Mucosa of rectum (tissue), 2 donors: ENCODE measurements around the gene CERS5.
"Not testable (repeated sequence)": the region's sequence is repeated elsewhere in the genome, so short reads cannot be mapped to it uniquely, and the experiment has no call there.

Source experiments
- H3K27ac ChIP-seq, 2 donors: one replicate each; pipeline ENCODE4 v1.7.0; 2013; ENCODE audit warnings: inconsistent platforms in 2 of 2, low read depth in 2 of 2, low read length in 2 of 2
- H3K27me3 ChIP-seq, 2 donors: one replicate each; pipeline ENCODE4 v1.7.0; 2013; ENCODE audit warnings: low read length in 2 of 2; ENCODE audit not compliant: control insufficient read depth in 2 of 2, insufficient read depth in 2 of 2
- H3K36me3 ChIP-seq, 2 donors: one replicate each; pipeline ENCODE4 v1.7.0; 2013; ENCODE audit warnings: low read length in 2 of 2; ENCODE audit not compliant: control insufficient read depth in 2 of 2, insufficient read depth in 2 of 2
- H3K4me1 ChIP-seq, 2 donors: one replicate each; pipeline ENCODE4 v1.7.0; 2013; ENCODE audit warnings: low read length in 2 of 2, mild to moderate bottlenecking in 1 of 2; ENCODE audit not compliant: control insufficient read depth in 2 of 2, insufficient read depth in 2 of 2
- H3K4me3 ChIP-seq, 2 donors: one replicate each; pipeline ENCODE4 v1.7.0; 2013; ENCODE audit warnings: low read length in 2 of 2
- H3K9ac ChIP-seq, 2 donors: one replicate each; pipeline ENCODE4 v1.7.0; 2013; ENCODE audit warnings: low read length in 2 of 2, low read depth in 1 of 2, mild to moderate bottlenecking in 1 of 2
- H3K9me3 ChIP-seq, 2 donors: one replicate each; pipeline ENCODE4 v1.7.0; 2013; ENCODE audit warnings: low read length in 2 of 2; ENCODE audit not compliant: control insufficient read depth in 2 of 2
- donor health status: healthy.
- donor health status: Normal muscosa, but diverticular disease.

Gene CERS5

GRCh38 chr12:50148011-50148410 lies 19.2 kb downstream of the CERS5 start:
- H3K27ac ChIP-seq, H3K9ac ChIP-seq, H3K4me3 ChIP-seq, H3K36me3 ChIP-seq, H3K9me3 ChIP-seq, H3K4me1 ChIP-seq, H3K27me3 ChIP-seq: not testable (repeated sequence)

GRCh38 chr12:50147281-50147680 lies 19.9 kb downstream of the CERS5 start:
- no peak overlapping the region for H3K4me3 ChIP-seq
- no peaks in the 10 kb centered on the region for H3K9me3 ChIP-seq
- H3K9ac ChIP-seq: no peak overlapping the region
- H3K36me3 ChIP-seq: peaks cover 0 to 3% of the 10 kb centered on the region in 2 donors
- no peaks in the 10 kb centered on the region for H3K27me3 ChIP-seq
- H3K27ac ChIP-seq: no peak overlapping the region
- no peaks in the 10 kb centered on the region for H3K4me1 ChIP-seq

GRCh38 chr12:50145439-50145838 lies 21.7 kb downstream of the CERS5 start:
- Histone ChIP-seq H3K9me3 (no peaks in the 10 kb centered on the region), H3K36me3 (peaks cover 2 to 7% of the 10 kb centered on the region in 2 donors), H3K27ac (no peak overlapping the region), H3K27me3 (no peaks in the 10 kb centered on the region), H3K9ac (no peak overlapping the region), H3K4me3 (no peak overlapping the region), H3K4me1 (no peaks in the 10 kb centered on the region)

- H3K36me3 ChIP-seq: peaks cover 6 to 9% of the 10 kb centered on the region in 2 donors
- no peaks in the 10 kb centered on the region for H3K9me3 ChIP-seq
- H3K27me3 ChIP-seq: no peaks in the 10 kb centered on the region
- H3K9ac ChIP-seq: no peak overlapping the region
- H3K4me3 ChIP-seq: no peak overlapping the region
- H3K27ac ChIP-seq: no peak overlapping the region
- no peaks in the 10 kb centered on the region for H3K4me1 ChIP-seq
Measured at GRCh38 chr12:50142993-50143392, 24.2 kb downstream of the CERS5 start.

- Histone ChIP-seq H3K9ac (no peak overlapping the region), H3K9me3 (no peaks in the 10 kb centered on the region), H3K4me3 (no peak overlapping the region), H3K4me1 (peaks cover 0 to 2% of the 10 kb centered on the region in 2 donors), H3K27me3 (no peaks in the 10 kb centered on the region), H3K27ac (no peak overlapping the region), H3K36me3 (peaks cover 36 to 53% of the 10 kb centered on the region in 2 donors)
Measured at GRCh38 chr12:50132505-50133135, 34.5 kb downstream of the CERS5 start.

- no peaks in the 10 kb centered on the region for H3K4me1 ChIP-seq
Measured at GRCh38 chr12:50129290-50129689, 37.9 kb downstream of the CERS5 start.

GRCh38 chr12:50127546-50127945 lies 39.6 kb downstream of the CERS5 start:
- peaks cover 37 to 42% of the 10 kb centered on the region in 2 donors for H3K36me3 ChIP-seq
- H3K27ac ChIP-seq: no peak overlapping the region
- no peaks in the 10 kb centered on the region for H3K9me3 ChIP-seq
- H3K9ac ChIP-seq: no peak overlapping the region
- no peaks in the 10 kb centered on the region for H3K27me3 ChIP-seq
- H3K4me1 ChIP-seq: no peaks in the 10 kb centered on the region
- no peak overlapping the region for H3K4me3 ChIP-seq

More at GRCh38 chr12:50129290-50129689, 37.9 kb downstream of the CERS5 start:
- Histone ChIP-seq H3K4me3 (no peak overlapping the region), H3K36me3 (peaks cover 38 to 49% of the 10 kb centered on the region in 2 donors), H3K27ac (no peak overlapping the region), H3K9me3 (no peaks in the 10 kb centered on the region), H3K27me3 (no peaks in the 10 kb centered on the region), H3K9ac (no peak overlapping the region)

- peaks cover 32 to 39% of the 10 kb centered on the region in 2 donors for H3K36me3 ChIP-seq
- no peak overlapping the region for H3K9ac ChIP-seq
- no peaks in the 10 kb centered on the region for H3K27me3 ChIP-seq
- H3K4me3 ChIP-seq: no peak overlapping the region
- peaks cover 18 to 19% of the 10 kb centered on the region in 2 donors for H3K4me1 ChIP-seq
- H3K9me3 ChIP-seq: no peaks in the 10 kb centered on the region
- H3K27ac ChIP-seq: no peak overlapping the region
Measured at GRCh38 chr12:50123203-50123602, 44.0 kb downstream of the CERS5 start.

GRCh38 chr12:50121641-50122040 lies 45.5 kb downstream of the CERS5 start:
- Histone ChIP-seq H3K9ac (no peak overlapping the region), H3K9me3 (no peaks in the 10 kb centered on the region), H3K27me3 (no peaks in the 10 kb centered on the region), H3K4me1 (peaks cover 18 to 23% of the 10 kb centered on the region in 2 donors), H3K36me3 (peaks cover 21 to 30% of the 10 kb centered on the region in 2 donors), H3K4me3 (no peak overlapping the region), H3K27ac (no peak overlapping the region)

- no peak overlapping the region for H3K9ac ChIP-seq
- peaks cover 25 to 30% of the 10 kb centered on the region in 2 donors for H3K36me3 ChIP-seq
- no peaks in the 10 kb centered on the region for H3K27me3 ChIP-seq
- H3K4me1 ChIP-seq: peaks cover 18 to 23% of the 10 kb centered on the region in 2 donors
- no peaks in the 10 kb centered on the region for H3K9me3 ChIP-seq
- H3K4me3 ChIP-seq: no peak overlapping the region
- H3K27ac ChIP-seq: no peak overlapping the region
Measured at GRCh38 chr12:50120953-50121352, 46.2 kb downstream of the CERS5 start.
